Testis (tissue), 3 donors: ENCODE data around the gene MAP3K19. TPM values are rescaled to one million over a fixed set of nuclear protein-coding genes. Genes with fewer than 3 reads are reported as not detected.
"Not testable (repeated sequence)": the region's sequence is repeated elsewhere in the genome, so short reads cannot be mapped to it uniquely, and the experiment has no call there.

Source experiments
- DNase-seq: peaks from one replicate; pipeline ENCODE4 v3.0.0-alpha.2; 2019
- H3K27ac ChIP-seq, 2 donors: fragments of 200-600 bp; sonication (generic); one replicate each; pipeline ENCODE4 v1.5.1; 2019
- H3K27me3 ChIP-seq: fragments of 200-600 bp; sonication (generic); one replicate; pipeline ENCODE4 v1.5.1; 2019
- H3K36me3 ChIP-seq: fragments of 200-600 bp; sonication (generic); one replicate; pipeline ENCODE4 v1.5.1; 2017; ENCODE audit warnings: low read depth; ENCODE audit errors: missing control alignments
- H3K4me1 ChIP-seq: fragments of 200-600 bp; sonication (generic); one replicate; pipeline ENCODE4 v1.5.1; 2019
- H3K4me3 ChIP-seq, 2 donors: fragments of 200-600 bp; sonication (generic); one replicate each; pipeline ENCODE4 v1.5.1; 2017 to 2019
- H3K9me3 ChIP-seq: fragments of 200-600 bp; sonication (generic); one replicate; pipeline ENCODE4 v1.5.1; 2017
- POLR2A ChIP-seq: fragments of 450-650 bp; IDR thresholded peaks from one replicate; pipeline ENCODE4 v1.6.1; 2017; ENCODE audit warnings: antibody characterized with exemption, mild to moderate bottlenecking, moderate library complexity
- WGBS, 2 donors: methylation state at CpG; one replicate each; pipeline ENCODE4 v1.1.5; 2018; 5-methylcytosine and 5-hydroxymethylcytosine counted together
- intact Hi-C: fragments of 100-400 bp; cut with DNase I; formaldehyde crosslinking; loops from one replicate; pipeline ENCODE4 v1.15.1; 2023; ENCODE audit warnings: low total_unique reads
- polyA plus RNA-seq: library from polyadenylated mRNA; stranded (reverse); fragments of 350-450 nt; fragmentation: Illumina TruSeq; extraction: RNeasy Lipid Tissue Mini Kit (QIAGEN cat#74804); gene quantifications from one replicate; pipeline ENCODE4 v1.2.3, GENCODE V29; 2014; ENCODE audit warnings: low read depth, low replicate concordance; ENCODE audit not compliant: insufficient read depth
- total RNA-seq, 2 donors: library from RNA; depleted of rRNA; stranded (reverse); fragments of >200 nt; gene quantifications; one replicate each; pipeline ENCODE4 v1.2.3, GENCODE V29; 2016
- TF ChIP-seq, protein P1 (sequence below), 3 experiments: fragments of 450-650 bp in 2 of 3; fragments of 200-600 bp in 1 of 3; sonication (generic) in 1 of 3; IDR thresholded peaks; one replicate each; pipeline ENCODE4 v1.5.1; 2016 to 2019; ENCODE audit warnings: antibody characterized with exemption in 3 of 3, mild to moderate bottlenecking in 2 of 3, moderate library complexity in 1 of 3

MAP3K19 gene
- total and polyA plus RNA-seq, 3 donors from 2014 or later = 6.8 to 15.1 (median 9.8) TPM

- no peak overlapping the region for H3K4me3 ChIP-seq
- intact Hi-C loops = no loop called here
- no peaks in the 10 kb centered on the region for H3K4me1 ChIP-seq
- no peaks in the 10 kb centered on the region for H3K27me3 ChIP-seq
- H3K36me3 ChIP-seq = no peaks in the 10 kb centered on the region
- H3K9me3 ChIP-seq = no peaks in the 10 kb centered on the region
- TF ChIP-seq, protein P1, sequence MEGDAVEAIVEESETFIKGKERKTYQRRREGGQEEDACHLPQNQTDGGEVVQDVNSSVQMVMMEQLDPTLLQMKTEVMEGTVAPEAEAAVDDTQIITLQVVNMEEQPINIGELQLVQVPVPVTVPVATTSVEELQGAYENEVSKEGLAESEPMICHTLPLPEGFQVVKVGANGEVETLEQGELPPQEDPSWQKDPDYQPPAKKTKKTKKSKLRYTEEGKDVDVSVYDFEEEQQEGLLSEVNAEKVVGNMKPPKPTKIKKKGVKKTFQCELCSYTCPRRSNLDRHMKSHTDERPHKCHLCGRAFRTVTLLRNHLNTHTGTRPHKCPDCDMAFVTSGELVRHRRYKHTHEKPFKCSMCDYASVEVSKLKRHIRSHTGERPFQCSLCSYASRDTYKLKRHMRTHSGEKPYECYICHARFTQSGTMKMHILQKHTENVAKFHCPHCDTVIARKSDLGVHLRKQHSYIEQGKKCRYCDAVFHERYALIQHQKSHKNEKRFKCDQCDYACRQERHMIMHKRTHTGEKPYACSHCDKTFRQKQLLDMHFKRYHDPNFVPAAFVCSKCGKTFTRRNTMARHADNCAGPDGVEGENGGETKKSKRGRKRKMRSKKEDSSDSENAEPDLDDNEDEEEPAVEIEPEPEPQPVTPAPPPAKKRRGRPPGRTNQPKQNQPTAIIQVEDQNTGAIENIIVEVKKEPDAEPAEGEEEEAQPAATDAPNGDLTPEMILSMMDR (IDR thresholded peaks at IDR 0.05) = no peak
- no peak for TF ChIP-seq POLR2A
- no peak overlapping the region for H3K27ac ChIP-seq
- no peak for DNase-seq
- 54 to 80% methylated on average over 1 to 3 of the region's 3 CpGs for WGBS, 2 donors
Observed at GRCh38 chr2:134976074-134976702, 71.1 kb downstream of the MAP3K19 start.

DNA sequence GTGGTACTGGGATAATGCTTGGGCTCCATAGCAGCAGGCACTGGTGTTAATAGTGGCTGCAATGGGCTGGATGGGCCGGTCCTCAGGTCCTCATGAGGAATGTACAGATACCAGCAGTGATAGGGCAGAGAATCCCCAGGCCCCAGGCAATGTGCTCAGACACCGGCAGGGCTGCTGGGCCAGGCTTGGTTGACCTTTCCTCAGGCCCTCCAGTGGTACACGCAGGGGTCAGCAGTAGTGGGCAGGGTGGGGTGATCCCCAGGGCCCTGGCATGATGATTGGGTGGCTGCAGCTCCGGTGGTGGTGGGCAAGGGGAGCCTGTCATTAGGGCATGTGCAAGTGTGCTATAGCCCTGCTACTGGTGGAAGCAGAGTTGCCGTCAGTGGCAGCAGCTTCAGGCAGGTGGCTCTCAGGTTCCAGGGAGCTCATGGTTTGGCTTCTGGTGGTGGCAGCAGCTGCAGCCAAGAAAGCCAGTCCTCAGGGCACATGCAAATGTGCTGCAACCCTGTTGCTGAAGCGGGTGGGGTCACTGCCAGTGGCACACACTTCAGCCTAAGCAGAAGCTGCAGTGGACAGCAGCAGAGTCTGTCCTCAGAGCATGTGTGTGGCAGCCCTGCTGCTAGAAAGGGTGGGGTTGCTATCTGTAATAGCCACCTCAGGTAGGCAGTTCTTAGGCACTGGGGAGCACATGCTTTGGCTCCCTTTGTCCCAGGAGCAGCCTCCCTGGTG, 71.8 kb downstream of the MAP3K19 start:
- no peak for TF ChIP-seq POLR2A
- WGBS, 2 donors = 90% methylated on average over 5 of the region's 6 CpGs; no CpG with 5 or more reads in 1 of the 2 donors
- Histone ChIP-seq H3K27me3 (no peaks in the 10 kb centered on the region), H3K4me1 (no peaks in the 10 kb centered on the region), H3K9me3 (no peaks in the 10 kb centered on the region), H3K4me3 (no peak overlapping the region), H3K27ac (no peak overlapping the region), H3K36me3 (no peaks in the 10 kb centered on the region)
- DNase-seq = no peak
- intact Hi-C loops = no loop called here

- H3K27ac ChIP-seq = no peak overlapping the region
- no peaks in the 10 kb centered on the region for H3K4me1 ChIP-seq
- no peak for TF ChIP-seq POLR2A
- TF ChIP-seq, protein P1 (IDR thresholded peaks at IDR 0.05) = no peak
- H3K4me3 ChIP-seq = no peak overlapping the region
- DNase-seq = no peak
- no peaks in the 10 kb centered on the region for H3K36me3 ChIP-seq
- H3K27me3 ChIP-seq = no peaks in the 10 kb centered on the region
- H3K9me3 ChIP-seq = no peaks in the 10 kb centered on the region
- intact Hi-C loops = no loop called here
- WGBS, 2 donors = 88% methylated on average over 2 of the region's 2 CpGs
Observed at GRCh38 chr2:134973241-134974138, 73.8 kb downstream of the MAP3K19 start.

DNA sequence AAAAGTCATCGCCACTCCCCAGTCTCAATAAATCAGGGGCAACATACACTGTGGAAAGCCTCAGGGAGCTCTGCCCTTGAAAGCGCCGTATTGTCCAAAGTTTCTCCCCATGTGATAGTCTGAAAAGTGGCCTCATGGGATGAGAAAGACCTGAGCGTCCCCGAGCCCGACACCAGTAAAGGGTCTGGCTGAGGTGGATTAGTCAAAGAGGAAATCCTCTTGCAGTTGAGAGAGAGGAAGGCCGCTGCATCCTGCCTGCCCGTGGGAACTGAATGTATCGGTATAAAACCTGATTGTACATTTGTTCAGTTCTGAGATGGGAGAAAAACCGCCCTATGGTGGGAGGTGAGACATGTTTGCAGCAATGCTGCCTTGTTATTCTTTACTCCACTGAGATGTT, 80.1 kb downstream of the MAP3K19 start:
- H3K27me3 ChIP-seq, H3K36me3 ChIP-seq, DNase-seq, H3K4me1 ChIP-seq, H3K27ac ChIP-seq, H3K9me3 ChIP-seq, intact Hi-C loops, H3K4me3 ChIP-seq: not testable (repeated sequence)
- 76 to 87% methylated on average over 10 of the region's 10 CpGs for WGBS, 2 donors

GRCh38 chr2:134957477-134957876, 89.8 kb downstream of the MAP3K19 start:
- WGBS, 2 donors = 94 to 95% methylated on average over 5 of the region's 5 CpGs
- Histone ChIP-seq H3K4me3 (no peak overlapping the region), H3K36me3 (no peaks in the 10 kb centered on the region), H3K27me3 (no peaks in the 10 kb centered on the region), H3K4me1 (no peaks in the 10 kb centered on the region), H3K27ac (no peak overlapping the region), H3K9me3 (no peaks in the 10 kb centered on the region)
- intact Hi-C loops = no loop called here
- no peak for TF ChIP-seq POLR2A
- no peak for DNase-seq

DNA sequence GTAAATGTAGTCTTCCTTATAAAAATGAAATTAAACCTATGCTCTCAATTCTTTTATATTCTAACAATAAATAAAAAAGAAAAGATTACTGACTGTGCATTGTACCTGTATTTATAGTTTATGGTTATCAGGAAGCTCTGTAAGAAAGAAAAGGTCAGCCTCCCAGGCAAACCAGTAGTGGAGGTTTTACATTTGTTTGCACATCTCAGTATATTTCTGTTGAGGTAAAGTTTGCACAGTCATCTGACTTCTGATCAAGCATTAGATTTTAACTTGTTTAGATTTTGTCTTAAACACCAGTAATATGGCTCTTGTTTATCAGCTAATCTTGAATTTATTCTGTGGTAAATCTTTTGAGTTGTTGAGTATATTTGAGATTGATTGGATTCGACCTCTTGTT, 91.5 kb downstream of the MAP3K19 start:
- H3K4me1 ChIP-seq = no peaks in the 10 kb centered on the region
- no peak overlapping the region for H3K4me3 ChIP-seq
- no peaks in the 10 kb centered on the region for H3K27me3 ChIP-seq
- WGBS, 2 donors = 44 to 70% methylated on average over 1 of the region's 1 CpG
- H3K27ac ChIP-seq = no peak overlapping the region
- TF ChIP-seq, protein P1 (IDR thresholded peaks at IDR 0.05) = no peak
- no peak for TF ChIP-seq POLR2A
- no peaks in the 10 kb centered on the region for H3K9me3 ChIP-seq
- intact Hi-C loops = no loop called here
- DNase-seq = no peak
- H3K36me3 ChIP-seq = no peaks in the 10 kb centered on the region
